HuH-7.5 (cell line): ENCODE results near the gene TIGD6.

Experiments used
- DNase-seq: peaks from one replicate; pipeline ENCODE4 v3.0.0; 2011; ENCODE audit warnings: low spot score

TIGD6 gene

GRCh38 chr5:150016537-150016936 lies 16.1 kb upstream of the TIGD6 start:
- no peak for DNase-seq

DNA sequence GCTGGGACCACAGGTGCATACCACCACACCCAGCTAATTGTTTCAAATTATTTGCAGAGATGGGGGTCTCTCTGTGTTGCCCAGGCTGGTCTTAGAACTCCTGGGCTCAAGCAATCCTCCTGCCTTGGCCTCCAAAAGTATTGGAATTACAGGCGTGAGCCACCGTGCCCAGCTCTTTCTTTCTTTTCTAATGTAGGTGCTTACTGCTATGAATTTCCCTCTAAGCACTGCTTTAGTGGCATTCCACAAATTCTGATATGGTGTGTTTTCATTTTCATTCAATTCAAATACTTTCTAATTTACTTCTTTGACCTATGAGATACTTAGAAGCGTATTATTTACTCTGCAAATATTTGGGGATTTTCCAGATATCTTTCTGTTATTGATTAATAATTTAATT lies 15.0 kb upstream of the TIGD6 start:
- no peak for DNase-seq

DNA sequence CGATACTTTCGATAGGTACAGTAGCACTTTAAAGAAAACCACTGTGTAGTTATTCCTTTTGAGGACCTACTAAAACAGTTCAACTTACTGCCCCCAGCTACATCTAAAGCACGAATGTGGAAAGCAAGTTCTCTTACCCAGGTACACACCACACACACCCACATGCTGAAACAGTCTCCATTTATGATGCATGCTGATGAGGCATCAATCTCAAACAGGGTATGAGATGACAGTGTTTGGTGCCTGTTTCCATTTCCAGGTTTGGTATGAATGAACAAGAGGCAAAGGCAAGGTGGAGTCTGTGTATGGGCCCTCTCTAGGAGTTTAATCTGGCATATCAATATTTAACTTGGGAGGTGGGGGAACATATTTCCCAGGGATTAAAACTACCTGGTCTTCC lies 14.0 kb upstream of the TIGD6 start:
- no peak for DNase-seq

DNA sequence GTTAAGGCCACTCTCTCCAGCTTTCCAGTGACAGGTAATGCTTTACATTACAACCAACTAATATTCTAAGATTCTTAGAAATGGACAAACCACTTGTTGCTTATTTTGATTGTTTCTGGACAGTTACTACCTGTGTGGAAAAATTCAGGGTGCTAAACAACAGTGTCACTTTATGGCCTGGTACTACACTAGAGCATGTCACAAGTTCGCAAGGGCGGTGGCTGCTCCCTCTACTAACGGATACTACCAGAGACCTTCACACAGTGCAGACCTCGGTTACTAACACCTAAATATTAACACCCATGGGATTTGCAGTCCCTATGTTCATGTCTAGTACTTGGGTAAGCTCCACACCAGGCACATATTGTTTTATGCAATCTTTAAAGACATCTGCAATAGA lies 13.5 kb upstream of the TIGD6 start:
- no peak for DNase-seq

- DNase-seq = no peak
These were observed 9.4 kb upstream of the TIGD6 start for GRCh38 chr5:150009671-150010387.

DNA sequence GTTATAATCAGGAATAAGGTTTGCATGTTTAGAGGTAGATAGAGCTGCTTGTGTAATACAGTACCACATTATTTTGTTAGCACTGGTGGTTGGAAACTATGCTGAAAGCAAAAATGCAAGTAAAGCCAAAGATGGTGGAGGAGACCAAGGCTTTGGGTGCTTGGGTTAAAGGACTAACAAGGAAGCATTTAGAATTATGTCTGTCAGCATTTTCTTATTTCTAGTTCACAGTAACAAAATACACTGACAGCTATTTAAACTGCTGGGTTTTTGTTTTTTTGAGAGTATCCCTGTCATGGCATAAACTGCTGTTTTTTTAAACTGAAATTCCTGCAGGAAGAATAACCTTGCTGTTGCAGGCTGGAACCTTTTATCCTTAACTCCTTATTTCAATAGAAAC lies 6.6 kb upstream of the TIGD6 start:
- DNase-seq = no peak

DNA sequence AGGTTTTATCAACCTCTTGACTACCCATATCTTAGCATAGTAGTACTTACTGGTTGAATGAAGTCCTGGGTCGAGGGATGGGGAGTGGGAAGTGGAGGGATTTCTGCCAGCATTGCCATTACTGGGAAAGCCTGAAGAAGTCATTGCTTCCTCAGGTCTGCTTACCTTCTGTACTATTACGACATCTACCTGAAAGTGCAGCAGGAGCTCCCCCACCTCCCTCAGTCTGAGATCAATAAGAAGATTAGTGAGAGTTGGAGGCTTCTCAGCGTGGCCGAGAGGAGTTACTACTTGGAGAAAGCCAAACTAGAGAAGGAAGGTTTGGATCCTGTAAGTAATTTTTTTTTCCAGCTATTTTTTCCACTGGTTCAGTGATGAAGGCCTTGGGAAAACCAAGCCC lies 5.9 kb upstream of the TIGD6 start:
- DNase-seq = no peak

- peak; percentile 61 for DNase-seq
These were observed 1.4 kb upstream of the TIGD6 start for GRCh38 chr5:150001660-150002486.

- no peak for DNase-seq
These were observed 671 bp upstream of the TIGD6 start for GRCh38 chr5:150000990-150001659.

DNA sequence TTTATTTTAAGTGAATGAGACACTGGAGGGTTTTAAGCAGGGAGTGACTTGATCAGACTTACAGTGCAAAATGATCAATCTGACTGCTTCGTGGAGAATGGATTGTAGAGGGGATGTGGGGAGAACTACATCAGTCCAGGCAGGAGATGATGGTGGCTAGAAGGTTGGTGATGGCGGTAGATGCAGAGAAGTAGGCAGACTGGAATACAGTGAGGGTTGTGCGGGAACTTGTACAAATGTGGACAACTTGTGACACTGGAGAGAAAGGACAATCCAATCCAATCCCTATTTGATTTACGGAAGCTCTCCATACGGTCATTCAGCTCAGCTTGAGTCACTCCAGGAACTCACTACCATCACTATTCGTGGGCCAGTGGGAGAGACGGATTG lies 593 bp downstream of the TIGD6 start:
- DNase-seq = no peak

DNA sequence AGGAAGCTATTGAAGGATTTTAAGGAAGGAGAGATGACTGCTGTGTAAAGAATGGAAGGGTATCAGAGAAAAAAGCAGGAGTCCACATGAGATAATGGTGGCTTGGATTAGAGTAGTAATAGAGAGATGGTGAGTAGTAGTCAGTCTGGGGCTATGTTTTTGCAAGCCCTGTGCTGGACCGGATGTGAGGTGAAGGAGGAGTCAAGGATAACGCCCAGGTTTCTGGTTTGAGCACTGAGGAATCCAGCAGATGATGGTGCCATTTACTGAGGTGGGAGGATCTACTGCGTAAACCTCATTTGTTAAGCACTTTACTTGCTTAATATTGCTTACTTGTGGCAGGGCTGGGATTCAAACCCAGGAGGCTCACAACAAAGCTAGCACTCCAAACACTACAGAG lies 1.1 kb downstream of the TIGD6 start:
- no peak for DNase-seq

GRCh38 chr5:149998281-149998680 lies 2.2 kb downstream of the TIGD6 start:
- no peak for DNase-seq

DNA sequence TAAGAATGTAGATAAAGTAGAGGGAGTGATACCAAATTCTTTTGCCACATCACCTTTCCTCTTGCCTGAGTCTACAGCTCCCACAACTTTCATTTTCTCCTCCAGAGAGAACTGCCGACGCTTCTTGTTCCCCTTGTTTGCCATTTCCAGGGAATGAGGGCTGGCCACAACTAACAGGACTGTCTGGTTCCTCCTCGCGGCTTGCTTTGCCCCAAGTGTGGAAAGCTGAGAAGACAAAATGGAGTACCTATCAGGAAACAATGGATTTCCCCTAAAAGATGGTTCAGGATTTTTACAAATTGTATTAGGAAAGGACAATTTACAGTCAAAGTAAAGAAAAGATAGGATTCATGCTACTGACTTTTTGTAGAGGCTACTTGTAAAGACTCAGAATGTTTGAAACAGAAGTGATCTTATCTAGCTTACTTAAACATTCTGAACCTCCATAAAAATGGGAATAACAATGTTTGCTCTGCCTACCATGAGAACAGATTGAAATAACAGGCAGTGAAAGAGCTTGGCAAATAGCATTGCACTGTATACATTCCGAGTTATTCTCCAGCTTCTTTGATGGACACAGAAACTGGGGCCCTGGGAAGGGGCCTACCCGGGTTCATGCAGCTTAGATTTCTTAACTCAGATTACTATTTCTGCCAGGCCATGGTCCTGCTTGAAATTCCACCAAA lies 4.1 kb downstream of the TIGD6 start:
- DNase-seq = no peak

DNA sequence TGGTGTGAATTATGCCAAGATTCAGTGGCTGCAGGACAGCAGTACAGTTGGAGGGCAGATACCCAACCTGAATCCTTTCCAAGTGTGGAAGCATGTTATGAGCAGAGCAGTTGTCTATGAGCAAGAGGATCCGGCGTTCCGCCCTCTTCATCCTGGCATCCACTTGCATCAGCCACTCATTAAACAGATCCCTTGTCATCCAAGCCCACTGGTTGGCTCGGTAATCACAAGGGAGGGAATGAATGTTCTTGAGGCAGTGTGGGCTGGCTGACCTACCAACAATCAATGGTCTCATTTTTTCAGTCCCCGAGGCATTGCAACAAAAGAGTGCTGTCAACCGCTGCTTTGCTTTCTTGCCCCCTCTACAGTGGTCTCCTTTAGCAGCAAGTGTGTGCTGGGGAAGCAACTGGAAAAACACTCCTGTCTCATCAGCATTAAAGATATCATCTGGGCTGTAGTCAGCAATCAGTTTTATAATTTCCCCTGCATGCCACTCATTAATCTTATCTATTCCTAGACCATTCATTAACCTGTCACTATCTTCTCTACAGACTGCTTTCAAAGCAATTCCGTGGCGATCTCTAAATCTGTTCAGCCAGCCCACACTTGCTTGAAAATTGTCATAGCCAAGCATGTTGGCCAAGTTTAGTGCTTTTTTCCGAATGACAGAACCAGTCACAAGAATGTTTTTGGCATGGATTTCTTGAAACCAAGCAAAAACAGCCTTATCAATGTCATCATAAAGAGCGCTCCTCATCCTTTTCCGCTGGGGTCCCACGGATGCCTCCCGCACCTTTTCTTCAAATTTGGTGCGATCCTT lies 4.9 kb downstream of the TIGD6 start:
- no peak for DNase-seq

DNA sequence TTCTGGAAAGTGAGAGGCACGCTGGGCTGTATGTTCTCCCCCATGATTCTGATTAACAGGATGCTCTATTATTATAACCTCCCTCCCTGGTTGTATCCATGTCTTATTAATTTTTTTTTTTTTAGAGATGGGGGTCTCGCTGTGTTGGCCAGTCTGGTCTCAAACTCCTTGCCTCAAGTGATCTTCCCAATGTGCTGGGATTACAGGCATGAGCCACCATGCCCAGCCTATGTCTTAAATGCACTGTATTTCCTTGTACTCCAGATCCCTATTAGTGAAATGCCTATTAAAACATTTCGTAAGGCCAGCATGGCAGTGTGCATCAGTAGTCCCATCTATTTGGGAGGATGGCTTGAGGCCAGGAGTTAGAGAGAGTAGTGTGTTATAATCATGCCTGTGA lies 7.0 kb downstream of the TIGD6 start:
- no peak for DNase-seq

DNA sequence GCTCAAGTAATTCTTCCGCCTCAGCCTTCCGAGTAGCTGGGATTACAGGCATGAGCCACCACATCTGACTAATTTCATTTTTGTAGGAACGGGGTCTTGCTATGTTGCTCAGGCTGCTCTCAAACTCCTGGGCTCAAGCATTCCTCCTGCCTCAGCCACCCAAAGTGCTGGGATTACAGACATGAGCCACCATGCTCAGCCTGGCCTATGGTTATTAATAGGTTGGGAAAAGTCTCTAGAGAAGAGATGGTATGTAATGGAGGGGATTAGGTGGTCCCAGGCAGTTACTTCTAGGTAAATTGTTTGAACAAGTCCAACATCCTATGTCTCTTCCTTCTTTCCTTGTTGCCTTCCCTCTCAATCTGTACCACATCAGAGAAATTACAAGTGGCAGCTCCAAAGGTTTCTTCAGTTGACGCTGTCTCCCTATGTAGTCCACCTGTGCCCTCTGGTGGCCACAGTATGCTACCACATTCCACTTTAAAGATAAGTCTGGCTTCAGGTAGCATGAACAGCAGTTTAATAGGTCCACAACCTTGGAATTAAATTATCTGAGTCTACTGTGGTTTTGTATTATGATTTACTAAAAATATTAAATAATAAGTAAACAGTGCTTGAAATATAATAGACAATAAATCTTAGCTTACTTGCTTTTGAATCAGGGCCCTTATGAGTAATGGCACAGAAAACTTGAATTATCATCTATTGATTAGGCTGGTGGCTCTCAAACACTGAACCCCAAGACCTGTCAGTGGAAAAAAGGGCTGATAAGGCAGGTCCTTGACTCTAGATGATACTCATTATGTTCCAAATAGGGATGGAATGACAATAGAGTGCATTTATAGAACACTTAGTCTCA lies 9.7 kb downstream of the TIGD6 start:
- DNase-seq = peak; percentile 45

GRCh38 chr5:149988126-149988525 lies 12.3 kb downstream of the TIGD6 start:
- no peak for DNase-seq

- DNase-seq = no peak
These were observed 17.9 kb downstream of the TIGD6 start for GRCh38 chr5:149982505-149982904.

DNA sequence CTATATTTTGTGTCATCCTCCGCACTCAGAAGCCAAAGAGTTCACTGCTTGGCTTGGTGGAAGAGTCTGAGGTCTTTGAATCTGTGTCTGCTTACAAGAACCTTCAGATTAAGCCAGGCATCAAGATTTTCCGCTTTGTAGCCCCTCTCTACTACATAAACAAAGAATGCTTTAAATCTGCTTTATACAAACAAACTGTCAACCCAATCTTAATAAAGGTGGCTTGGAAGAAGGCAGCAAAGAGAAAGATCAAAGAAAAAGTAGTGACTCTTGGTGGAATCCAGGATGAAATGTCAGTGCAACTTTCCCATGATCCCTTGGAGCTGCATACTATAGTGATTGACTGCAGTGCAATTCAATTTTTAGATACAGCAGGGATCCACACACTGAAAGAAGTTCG lies 19.2 kb downstream of the TIGD6 start:
- DNase-seq = no peak

DNA sequence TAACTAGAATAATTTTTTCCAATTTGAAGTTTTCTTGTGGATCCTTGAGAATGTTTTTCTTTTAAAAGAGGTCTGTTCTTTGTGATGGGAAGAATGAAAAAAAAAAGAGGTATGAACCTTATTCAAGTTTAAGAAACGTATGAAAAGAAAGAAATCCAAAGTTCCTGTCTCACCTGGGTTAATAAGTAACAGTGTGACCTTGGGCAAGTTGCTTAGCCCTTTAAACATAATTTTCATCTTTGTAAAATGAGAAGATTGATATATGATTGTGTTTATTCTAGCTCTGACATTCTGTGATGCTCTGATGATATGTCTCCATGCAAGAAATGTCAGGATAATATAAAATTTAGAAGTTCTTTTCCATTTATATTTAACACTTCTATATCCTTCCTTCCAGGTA lies 20.6 kb downstream of the TIGD6 start:
- DNase-seq = no peak

- DNase-seq = no peak
These were observed 25.0 kb downstream of the TIGD6 start for GRCh38 chr5:149975409-149975808.
